WTC11 (cell line): ENCODE results near the gene RGS2. TPM values are rescaled to one million over a fixed set of nuclear protein-coding genes. Genes with fewer than 3 reads are reported as not detected.

Experiments
- ATAC-seq: fragments of 200-7000 bp; cut with Tn5 transposase; 2 replicates; pipeline ENCODE4 v1.10.0; 2021; ENCODE audit warnings: mild to moderate bottlenecking, moderate library complexity
- CTCF ChIA-PET: fragments of 300-600 bp; sonication (Branson Sonifier 250); formaldehyde crosslinking; loops from one replicate; lab custom pipeline; 2021; ENCODE audit warnings: antibody characterized with exemption; lab: Charles Lee
- POLR2A ChIA-PET: fragments of 350-600 bp; sonication (Branson Sonifier 250); formaldehyde crosslinking; loops from one replicate; lab custom pipeline; 2021; ENCODE audit warnings: antibody characterized with exemption; lab: Charles Lee
- DNase-seq: peaks from one replicate; pipeline ENCODE4 v3.0.0; 2021; ENCODE audit warnings: low spot score
- H3K27ac Mint-ChIP-seq: 2 replicates; pipeline ENCODE4 v1.8.0; 2021; ENCODE audit warnings: mixed read lengths
- H3K27me3 Mint-ChIP-seq: 2 replicates; pipeline ENCODE4 v1.8.0; 2021; ENCODE audit warnings: low read depth, mild to moderate bottlenecking, moderate library complexity, mixed read lengths
- H3K36me3 Mint-ChIP-seq: 2 replicates; pipeline ENCODE4 v1.8.0; 2021; ENCODE audit warnings: mixed read lengths
- H3K4me1 Mint-ChIP-seq: 2 replicates; pipeline ENCODE4 v1.8.0; 2022; ENCODE audit warnings: mixed read lengths
- H3K4me3 Mint-ChIP-seq: 2 replicates; pipeline ENCODE4 v1.8.0; 2021; ENCODE audit warnings: mild to moderate bottlenecking, moderate library complexity, mixed read lengths
- H3K9me3 Mint-ChIP-seq: 2 replicates; pipeline ENCODE4 v1.8.0; 2021; ENCODE audit warnings: mixed read lengths
- E2F4 ChIP-seq: sonication (generic); formaldehyde crosslinking; IDR thresholded peaks from 2 replicates; pipeline ENCODE4 v1.8.1; 2022; ENCODE audit warnings: low read depth, mild to moderate bottlenecking, moderate library complexity, missing genetic modification reagents, borderline replicate concordance
- FOXP1 ChIP-seq: sonication (generic); formaldehyde crosslinking; IDR thresholded peaks from 2 replicates; pipeline ENCODE4 v1.8.0; 2022; ENCODE audit warnings: missing genetic modification reagents, mild to moderate bottlenecking, moderate library complexity, borderline replicate concordance
- GRHL2 ChIP-seq: fragments of 250-450 bp; sonication (Bioruptor Pico); IDR thresholded peaks from 2 replicates; pipeline ENCODE4 v1.8.0; 2022; ENCODE audit warnings: mild to moderate bottlenecking, moderate library complexity; ENCODE audit not compliant: insufficient replicate concordance, severe bottlenecking
- IRF2 ChIP-seq: sonication (generic); formaldehyde crosslinking; IDR thresholded peaks from 2 replicates; pipeline ENCODE4 v1.8.0; 2022; ENCODE audit warnings: low read depth, missing genetic modification reagents, borderline replicate concordance
- KAT7 ChIP-seq: sonication (generic); formaldehyde crosslinking; IDR thresholded peaks from 2 replicates; pipeline ENCODE4 v1.8.1; 2023; ENCODE audit warnings: missing genetic modification reagents, mild to moderate bottlenecking, borderline replicate concordance
- NR2C2 ChIP-seq: sonication (generic); formaldehyde crosslinking; IDR thresholded peaks from 2 replicates; pipeline ENCODE4 v1.8.0; 2022; ENCODE audit warnings: mild to moderate bottlenecking, missing genetic modification reagents
- USF2 ChIP-seq: sonication (generic); formaldehyde crosslinking; IDR thresholded peaks from 2 replicates; pipeline ENCODE4 v1.8.1; 2023; ENCODE audit warnings: mild to moderate bottlenecking, missing genetic modification reagents, moderate library complexity
- ZBTB21 ChIP-seq: sonication (generic); formaldehyde crosslinking; IDR thresholded peaks from 2 replicates; pipeline ENCODE4 v1.8.1; 2023; ENCODE audit warnings: mild to moderate bottlenecking, missing genetic modification reagents, borderline replicate concordance
- ZMAT4 ChIP-seq: fragments of 250-450 bp; sonication (Bioruptor Pico); IDR thresholded peaks from 2 replicates; pipeline ENCODE4 v1.9.0; 2021; ENCODE audit warnings: mild to moderate bottlenecking
- ZNF219 ChIP-seq: sonication (generic); formaldehyde crosslinking; IDR thresholded peaks from 2 replicates; pipeline ENCODE4 v1.8.0; 2023; ENCODE audit warnings: missing genetic modification reagents, mild to moderate bottlenecking, borderline replicate concordance
- ZNF281 ChIP-seq: sonication (generic); formaldehyde crosslinking; IDR thresholded peaks from 2 replicates; pipeline ENCODE4 v1.8.0; 2023; ENCODE audit warnings: mild to moderate bottlenecking, missing genetic modification reagents
- total RNA-seq: library from RNA; stranded (reverse); gene quantifications from 3 replicates; pipeline ENCODE4 v1.2.3, GENCODE V29; 2021
- TF ChIP-seq, protein P1 (sequence below): sonication (generic); formaldehyde crosslinking; IDR thresholded peaks from 2 replicates; pipeline ENCODE4 v1.8.1; 2022; ENCODE audit warnings: mild to moderate bottlenecking, missing genetic modification reagents, moderate library complexity, borderline replicate concordance
- TF ChIP-seq, protein P2 (sequence below): fragments of 250-450 bp; sonication (Bioruptor Pico); IDR thresholded peaks from 2 replicates; pipeline ENCODE4 v2.1.2; 2022; ENCODE audit warnings: mild to moderate bottlenecking, moderate library complexity
- TF ChIP-seq, protein P3 (sequence below): fragments of 250-450 bp; sonication (Bioruptor Pico); IDR thresholded peaks from 2 replicates; pipeline ENCODE4 v1.9.0; 2021; ENCODE audit warnings: mild to moderate bottlenecking, borderline replicate concordance

RGS2 gene
- total RNA-seq, 1 experiment from 2014 or later, result 13.1 TPM

DNA sequence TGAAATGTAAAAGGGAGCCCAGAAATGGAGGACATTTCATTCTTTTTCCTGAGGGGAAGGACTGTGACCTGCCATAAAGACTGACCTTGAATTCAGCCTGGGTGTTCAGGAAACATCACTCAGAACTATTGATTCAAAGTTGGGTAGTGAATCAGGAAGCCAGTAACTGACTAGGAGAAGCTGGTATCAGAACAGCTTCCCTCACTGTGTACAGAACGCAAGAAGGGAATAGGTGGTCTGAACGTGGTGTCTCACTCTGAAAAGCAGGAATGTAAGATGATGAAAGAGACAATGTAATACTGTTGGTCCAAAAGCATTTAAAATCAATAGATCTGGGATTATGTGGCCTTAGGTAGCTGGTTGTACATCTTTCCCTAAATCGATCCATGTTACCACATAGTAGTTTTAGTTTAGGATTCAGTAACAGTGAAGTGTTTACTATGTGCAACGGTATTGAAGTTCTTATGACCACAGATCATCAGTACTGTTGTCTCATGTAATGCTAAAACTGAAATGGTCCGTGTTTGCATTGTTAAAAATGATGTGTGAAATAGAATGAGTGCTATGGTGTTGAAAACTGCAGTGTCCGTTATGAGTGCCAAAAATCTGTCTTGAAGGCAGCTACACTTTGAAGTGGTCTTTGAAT lies 2.9 kb downstream of the RGS2 start:
- H3K4me3 Mint-ChIP-seq, result no peak overlapping the region
- peaks cover 16% of the 10 kb centered on the region for H3K27me3 Mint-ChIP-seq
- peaks cover 10% of the 10 kb centered on the region for H3K36me3 Mint-ChIP-seq
- ATAC-seq (no peak), DNase-seq (no peak)
- ChIA-PET POLR2A (interaction anchor here (1.0 kb wide), 1 partner anchor 102 kb away, joined by 3 read pairs; no protein-coding TSS in a partner anchor), CTCF (no interaction called here)
- no peak overlapping the region for H3K27ac Mint-ChIP-seq
- peaks cover 26% of the 10 kb centered on the region for H3K4me1 Mint-ChIP-seq
- no peak for TF ChIP-seq USF2 (CRISPR knock-in tag)
- TF ChIP-seq FOXP1, result no peak
- no peak for TF ChIP-seq ZMAT4 (CRISPR knock-in tag)
- no peak for TF ChIP-seq KAT7 (CRISPR knock-in tag)
- TF ChIP-seq IRF2 (CRISPR knock-in tag), result no peak
- TF ChIP-seq, protein P1, sequence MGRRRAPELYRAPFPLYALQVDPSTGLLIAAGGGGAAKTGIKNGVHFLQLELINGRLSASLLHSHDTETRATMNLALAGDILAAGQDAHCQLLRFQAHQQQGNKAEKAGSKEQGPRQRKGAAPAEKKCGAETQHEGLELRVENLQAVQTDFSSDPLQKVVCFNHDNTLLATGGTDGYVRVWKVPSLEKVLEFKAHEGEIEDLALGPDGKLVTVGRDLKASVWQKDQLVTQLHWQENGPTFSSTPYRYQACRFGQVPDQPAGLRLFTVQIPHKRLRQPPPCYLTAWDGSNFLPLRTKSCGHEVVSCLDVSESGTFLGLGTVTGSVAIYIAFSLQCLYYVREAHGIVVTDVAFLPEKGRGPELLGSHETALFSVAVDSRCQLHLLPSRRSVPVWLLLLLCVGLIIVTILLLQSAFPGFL (CRISPR knock-in tag), result no peak
- TF ChIP-seq, protein P2, sequence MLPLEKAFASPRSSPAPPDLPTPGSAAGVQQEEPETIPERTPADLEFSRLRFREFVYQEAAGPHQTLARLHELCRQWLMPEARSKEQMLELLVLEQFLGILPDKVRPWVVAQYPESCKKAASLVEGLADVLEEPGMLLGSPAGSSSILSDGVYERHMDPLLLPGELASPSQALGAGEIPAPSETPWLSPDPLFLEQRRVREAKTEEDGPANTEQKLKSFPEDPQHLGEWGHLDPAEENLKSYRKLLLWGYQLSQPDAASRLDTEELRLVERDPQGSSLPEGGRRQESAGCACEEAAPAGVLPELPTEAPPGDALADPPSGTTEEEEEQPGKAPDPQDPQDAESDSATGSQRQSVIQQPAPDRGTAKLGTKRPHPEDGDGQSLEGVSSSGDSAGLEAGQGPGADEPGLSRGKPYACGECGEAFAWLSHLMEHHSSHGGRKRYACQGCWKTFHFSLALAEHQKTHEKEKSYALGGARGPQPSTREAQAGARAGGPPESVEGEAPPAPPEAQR (CRISPR knock-in tag), result no peak
- TF ChIP-seq, protein P3, sequence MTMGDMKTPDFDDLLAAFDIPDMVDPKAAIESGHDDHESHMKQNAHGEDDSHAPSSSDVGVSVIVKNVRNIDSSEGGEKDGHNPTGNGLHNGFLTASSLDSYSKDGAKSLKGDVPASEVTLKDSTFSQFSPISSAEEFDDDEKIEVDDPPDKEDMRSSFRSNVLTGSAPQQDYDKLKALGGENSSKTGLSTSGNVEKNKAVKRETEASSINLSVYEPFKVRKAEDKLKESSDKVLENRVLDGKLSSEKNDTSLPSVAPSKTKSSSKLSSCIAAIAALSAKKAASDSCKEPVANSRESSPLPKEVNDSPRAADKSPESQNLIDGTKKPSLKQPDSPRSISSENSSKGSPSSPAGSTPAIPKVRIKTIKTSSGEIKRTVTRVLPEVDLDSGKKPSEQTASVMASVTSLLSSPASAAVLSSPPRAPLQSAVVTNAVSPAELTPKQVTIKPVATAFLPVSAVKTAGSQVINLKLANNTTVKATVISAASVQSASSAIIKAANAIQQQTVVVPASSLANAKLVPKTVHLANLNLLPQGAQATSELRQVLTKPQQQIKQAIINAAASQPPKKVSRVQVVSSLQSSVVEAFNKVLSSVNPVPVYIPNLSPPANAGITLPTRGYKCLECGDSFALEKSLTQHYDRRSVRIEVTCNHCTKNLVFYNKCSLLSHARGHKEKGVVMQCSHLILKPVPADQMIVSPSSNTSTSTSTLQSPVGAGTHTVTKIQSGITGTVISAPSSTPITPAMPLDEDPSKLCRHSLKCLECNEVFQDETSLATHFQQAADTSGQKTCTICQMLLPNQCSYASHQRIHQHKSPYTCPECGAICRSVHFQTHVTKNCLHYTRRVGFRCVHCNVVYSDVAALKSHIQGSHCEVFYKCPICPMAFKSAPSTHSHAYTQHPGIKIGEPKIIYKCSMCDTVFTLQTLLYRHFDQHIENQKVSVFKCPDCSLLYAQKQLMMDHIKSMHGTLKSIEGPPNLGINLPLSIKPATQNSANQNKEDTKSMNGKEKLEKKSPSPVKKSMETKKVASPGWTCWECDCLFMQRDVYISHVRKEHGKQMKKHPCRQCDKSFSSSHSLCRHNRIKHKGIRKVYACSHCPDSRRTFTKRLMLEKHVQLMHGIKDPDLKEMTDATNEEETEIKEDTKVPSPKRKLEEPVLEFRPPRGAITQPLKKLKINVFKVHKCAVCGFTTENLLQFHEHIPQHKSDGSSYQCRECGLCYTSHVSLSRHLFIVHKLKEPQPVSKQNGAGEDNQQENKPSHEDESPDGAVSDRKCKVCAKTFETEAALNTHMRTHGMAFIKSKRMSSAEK (CRISPR knock-in tag), result no peak
- no peak for TF ChIP-seq E2F4
- no peak for TF ChIP-seq ZNF281
- TF ChIP-seq ZNF219 (CRISPR knock-in tag), result no peak
- TF ChIP-seq GRHL2 (CRISPR knock-in tag), result no peak
- no peak for TF ChIP-seq ZBTB21 (CRISPR knock-in tag)
- no peak for TF ChIP-seq NR2C2 (CRISPR knock-in tag)
- no peaks in the 10 kb centered on the region for H3K9me3 Mint-ChIP-seq
